ENCODE data around the gene UBAP2L.
A peak's percentile ranks its signal among the peaks of the same experiment; 100 is the strongest.
"Not testable (repeated sequence)": the region's sequence is repeated elsewhere in the genome, so short reads cannot be mapped to it uniquely, and the experiment has no call there.

UBAP2L gene

GRCh38 chr1:154198756-154199562, 21.8 kb upstream of the UBAP2L start:
- DNase-seq: no peak

DNA sequence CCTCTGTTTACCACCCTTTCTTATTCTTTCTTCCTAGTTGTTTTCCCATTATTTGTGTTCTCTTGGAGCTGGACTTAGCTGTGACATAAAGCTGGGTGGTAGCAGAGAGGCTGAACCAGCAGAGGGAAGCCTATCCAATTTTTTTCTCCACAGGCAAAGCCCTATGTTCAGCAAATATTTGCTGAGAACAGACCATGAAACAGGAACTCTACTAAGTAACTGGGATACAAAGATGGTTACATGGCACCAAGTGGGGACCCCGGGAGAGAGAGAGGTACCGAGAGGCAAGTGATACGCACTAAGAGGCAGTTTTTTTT, 21.2 kb upstream of the UBAP2L start:
- no peak for DNase-seq

DNA sequence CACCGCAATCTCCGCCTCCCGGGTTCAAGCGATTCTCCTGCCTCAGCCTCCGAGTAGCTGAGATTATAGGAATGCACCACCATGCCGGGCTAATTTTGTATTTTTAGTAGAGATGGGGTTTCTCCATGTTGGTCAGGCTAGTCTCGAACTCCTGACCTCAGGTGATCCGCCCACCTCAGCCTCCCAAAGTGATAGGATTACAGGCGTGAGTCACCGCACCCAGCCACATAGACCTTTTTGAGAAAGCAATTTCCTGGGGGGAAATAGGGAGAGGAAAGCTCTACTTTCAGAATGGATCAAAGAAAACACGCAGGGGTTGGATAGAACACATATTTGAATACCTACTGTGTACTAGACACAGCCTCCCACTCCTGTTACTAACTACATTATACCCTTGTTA, 15.0 kb upstream of the UBAP2L start:
- DNase-seq: not testable (repeated sequence)

GRCh38 chr1:154206196-154206595, 14.6 kb upstream of the UBAP2L start, which contains the start of gene CFAP141:
Gene CFAP141 (minus strand): TSS chr1:154206333. CDS start chr1:154206307, 26 bp downstream.
- DNase-seq: no peak

GRCh38 chr1:154207262-154207661, 13.5 kb upstream of the UBAP2L start:
- no peak for DNase-seq

DNA sequence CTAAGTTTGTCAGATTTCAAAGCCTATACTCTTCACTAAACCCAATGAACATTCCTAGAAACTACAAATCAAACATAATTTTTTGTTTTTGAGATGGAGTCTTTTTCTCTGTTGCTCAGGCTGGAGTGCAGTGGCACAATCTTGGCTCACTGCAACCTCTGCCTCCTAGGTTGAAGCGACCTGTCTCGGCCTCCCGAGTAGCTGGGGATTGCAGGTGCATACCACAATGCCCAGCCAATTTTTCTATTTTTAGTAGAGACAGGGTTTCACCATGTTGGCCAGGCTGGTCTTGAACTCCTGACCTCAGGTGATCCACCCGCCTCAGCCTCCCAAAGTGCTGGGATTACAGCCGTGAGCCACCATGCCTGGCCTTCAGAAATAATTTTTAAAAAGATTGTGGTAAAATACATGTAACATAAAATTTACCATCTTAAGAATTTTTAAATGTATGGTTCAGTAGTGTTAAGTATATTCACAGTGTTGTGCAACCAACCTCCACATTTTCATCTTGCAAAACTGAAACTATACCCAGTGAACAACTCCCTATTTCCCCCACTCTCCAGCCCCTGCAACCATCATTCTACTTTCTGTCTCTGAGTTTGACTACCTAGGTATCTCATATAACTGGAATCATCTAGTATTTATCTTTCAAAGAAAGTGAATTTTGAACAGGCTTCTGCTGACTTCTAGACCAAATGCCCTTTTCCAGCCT, 11.9 kb upstream of the UBAP2L start:
- no peak for DNase-seq

- no peak for DNase-seq
Observed at GRCh38 chr1:154212083-154212482, 8.7 kb upstream of the UBAP2L start.

DNA sequence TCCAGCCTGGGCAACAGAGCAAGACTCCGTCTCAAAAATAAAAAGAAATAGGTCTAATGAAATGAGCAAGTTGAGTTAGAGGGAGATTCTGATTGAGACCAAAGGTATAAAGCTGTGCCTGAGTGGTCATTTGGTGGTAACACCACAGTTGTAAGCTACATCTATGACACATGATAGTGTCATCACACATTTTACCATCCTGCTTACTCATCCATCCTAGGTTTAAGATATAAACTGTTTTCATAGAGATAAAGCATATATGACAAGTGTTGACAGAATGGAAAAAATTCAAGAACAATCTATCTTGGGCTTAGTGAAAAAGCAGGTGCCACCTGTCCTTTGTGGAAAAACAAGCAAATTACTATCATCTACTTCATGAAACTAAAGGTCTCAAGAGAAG, 7.5 kb upstream of the UBAP2L start:
- no peak for DNase-seq

GRCh38 chr1:154218545-154218944, 2.2 kb upstream of the UBAP2L start:
- no peak for DNase-seq

- no peak for DNase-seq
Observed at GRCh38 chr1:154219541-154219940, 1.2 kb upstream of the UBAP2L start.

DNA sequence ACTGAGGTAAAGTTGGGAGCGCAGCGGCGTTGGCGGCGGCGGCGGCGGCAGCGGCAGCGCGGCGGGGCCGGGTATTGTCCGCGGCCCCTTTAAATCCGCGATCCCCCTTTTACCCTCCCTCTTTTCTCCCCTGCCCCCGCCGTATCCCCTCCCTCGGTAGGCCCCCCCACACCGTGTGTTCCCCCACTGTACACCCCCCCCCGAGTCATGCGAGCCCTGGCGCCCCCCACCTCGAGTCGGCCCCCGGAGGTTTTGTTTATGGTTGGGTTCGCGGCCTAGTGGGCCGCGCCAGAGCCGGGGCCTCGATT, 169 bp downstream of the UBAP2L start:
- DNase-seq: no peak

GRCh38 chr1:154221278-154222001, 685 bp downstream of the UBAP2L start:
- peak; percentile 27 for DNase-seq

- no peak for DNase-seq
Observed at GRCh38 chr1:154222518-154222917, 1.8 kb downstream of the UBAP2L start.

GRCh38 chr1:154222918-154223317, 2.2 kb downstream of the UBAP2L start:
- no peak for DNase-seq

DNA sequence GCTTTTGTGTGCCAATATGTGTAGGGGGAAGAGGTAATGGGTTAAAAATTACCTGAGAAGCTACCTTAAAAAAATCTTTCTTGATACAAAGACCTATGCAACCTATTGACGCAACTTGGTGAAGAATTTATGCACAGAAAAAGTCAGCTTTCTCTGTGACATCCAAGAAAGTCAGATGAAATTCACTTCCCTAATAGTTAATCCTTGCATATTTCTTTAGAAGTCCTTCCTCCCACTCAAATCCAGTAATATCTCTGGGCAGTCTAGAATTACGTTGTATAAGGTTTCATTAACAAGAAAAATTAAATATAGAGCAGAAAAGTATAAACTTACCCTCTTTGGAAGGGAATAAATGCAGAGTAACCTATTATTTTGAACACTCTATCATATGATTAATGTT, 2.9 kb downstream of the UBAP2L start:
- no peak for DNase-seq

- DNase-seq: no peak
Observed at GRCh38 chr1:154225370-154225769, 4.6 kb downstream of the UBAP2L start.

DNA sequence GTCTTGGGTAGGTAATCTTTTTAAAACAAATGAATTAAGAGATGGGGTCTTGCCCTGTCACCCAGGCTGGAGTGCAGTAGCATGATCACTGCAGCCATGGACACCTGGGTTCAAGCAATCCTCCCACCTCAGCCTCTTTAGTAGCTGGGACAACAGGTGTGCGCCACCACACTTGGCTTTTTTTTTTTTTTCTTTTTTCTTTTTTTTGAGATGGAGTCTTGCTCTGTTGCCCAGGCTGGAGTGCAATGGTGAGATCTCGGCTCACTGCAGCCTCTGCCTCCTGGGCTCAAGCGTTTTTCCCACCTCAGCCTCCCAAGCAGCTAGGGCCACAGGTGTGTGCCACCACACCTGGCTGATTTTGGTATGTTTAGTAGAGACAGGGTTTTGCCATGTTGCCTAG, 10.4 kb downstream of the UBAP2L start:
- not testable (repeated sequence) for DNase-seq

- DNase-seq: not testable (repeated sequence)
Observed at GRCh38 chr1:154233127-154233526, 12.4 kb downstream of the UBAP2L start.

- DNase-seq: no peak
Observed at GRCh38 chr1:154236855-154237254, 16.1 kb downstream of the UBAP2L start.

DNA sequence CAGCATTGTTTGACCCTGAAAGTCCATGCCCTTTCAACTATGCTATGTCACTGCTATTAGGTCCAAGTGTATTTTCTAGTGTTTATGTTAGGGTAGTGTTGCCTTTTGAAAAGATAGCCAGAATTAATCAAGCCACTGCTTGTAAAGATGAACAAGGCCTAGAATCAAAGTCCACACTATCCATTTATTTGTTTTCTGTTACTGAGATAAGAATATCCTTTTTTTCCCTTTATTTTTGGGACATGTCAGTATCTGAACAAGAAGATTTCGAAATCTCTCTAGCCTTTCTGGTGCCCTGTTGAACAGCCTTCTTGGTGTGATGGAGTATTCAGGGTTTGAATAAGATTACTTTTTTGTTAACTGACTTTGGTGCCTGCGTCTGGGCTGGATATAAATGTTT, 16.7 kb downstream of the UBAP2L start:
- no peak for DNase-seq

- no peak for DNase-seq
Observed at GRCh38 chr1:154237880-154238506, 17.2 kb downstream of the UBAP2L start.

DNA sequence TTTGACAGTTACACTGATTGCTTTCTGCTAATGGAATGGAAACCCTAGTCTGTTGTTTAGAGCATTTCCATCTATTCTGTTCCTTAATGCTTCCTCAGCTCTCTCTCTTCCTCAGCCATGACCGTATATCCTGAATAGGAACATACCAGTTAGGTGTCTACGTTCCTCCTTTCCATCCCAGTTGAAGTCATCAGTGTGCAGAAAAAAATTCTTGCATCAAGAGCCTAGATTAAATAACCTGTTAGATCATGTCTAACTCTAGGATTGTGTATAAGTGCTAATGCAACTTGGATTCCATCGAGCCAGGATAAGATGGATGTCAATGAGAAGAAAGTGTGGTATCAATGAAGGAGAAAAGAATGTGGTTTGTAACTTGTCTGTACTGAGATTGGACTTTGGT, 18.7 kb downstream of the UBAP2L start:
- DNase-seq: no peak

GRCh38 chr1:154240294-154240833, 19.6 kb downstream of the UBAP2L start:
- DNase-seq: no peak
